ENCODE results near the gene RBPJ. TPM values are rescaled to one million over a fixed set of nuclear protein-coding genes. Genes with fewer than 3 reads are reported as not detected.

RBPJ gene
- total RNA-seq, 2 experiments from 2014 or later: 64.1 to 72.3 TPM

DNA sequence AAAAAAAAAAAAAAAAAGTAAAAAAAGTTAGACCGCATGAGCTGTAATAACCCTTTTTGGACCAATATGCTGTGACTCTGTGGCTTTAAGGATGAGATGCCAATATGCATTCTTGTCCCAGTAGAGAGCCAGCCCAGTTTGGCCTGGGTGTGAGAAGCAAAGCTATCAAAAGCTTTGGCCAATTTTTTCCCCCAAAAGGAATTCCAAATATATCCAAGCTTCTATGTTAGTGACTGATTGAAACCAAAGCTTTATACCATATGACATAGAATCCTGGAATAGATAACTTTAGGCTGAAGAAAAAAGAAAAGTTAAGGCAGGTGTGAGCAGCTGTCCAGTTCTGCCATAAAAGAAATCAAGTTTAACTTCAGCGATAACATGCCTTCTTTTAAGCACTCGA, 30.5 kb upstream of the RBPJ start:
- Mint-ChIP-seq H3K36me3 (ENCODE audit: low read depth) (no peaks in the 10 kb centered on the region), H3K27ac (no peak overlapping the region), H3K27me3 (no peaks in the 10 kb centered on the region), H3K4me1 (ENCODE audit: low read depth) (no peaks in the 10 kb centered on the region), H3K4me3 (no peak overlapping the region), H3K9me3 (no peaks in the 10 kb centered on the region)
- H3K9me3 ChIP-seq (ENCODE audit: control insufficient read depth in 1 of 2, insufficient read depth in 1 of 2, low read length in 2 of 2): no peaks in the 10 kb centered on the region
- no peaks in the 10 kb centered on the region for H3K27me3 ChIP-seq (ENCODE audit: control insufficient read depth in 1 of 2, insufficient read depth in 2 of 2, low read length in 2 of 2)
- H3K27ac ChIP-seq (ENCODE audit: low read depth in 1 of 2, low read length in 2 of 2): no peak overlapping the region
- ATAC-seq (ENCODE audit: poor library complexity): no peak
- POLR2A ChIA-PET: no interaction called here
- H3K36me3 ChIP-seq (ENCODE audit: insufficient read depth, low read length): no peaks in the 10 kb centered on the region
- no peak for DNase-seq
- intact Hi-C loops (cut with DNase I, micrococcal nuclease): no loop called here
- no peaks in the 10 kb centered on the region for H3K4me1 ChIP-seq (ENCODE audit: insufficient read depth, low read length)
- CTCF ChIA-PET: interaction anchor here (0.6 kb wide), 1 partner anchor 268 kb away, joined by 3 read pairs; no protein-coding TSS in a partner anchor
- no peak for TF ChIP-seq CTCF (IDR thresholded peaks at IDR 0.05)
- H3K4me3 ChIP-seq (ENCODE audit: low read length): no peak overlapping the region

GRCh38 chr4:26294904-26295303, 25.9 kb upstream of the RBPJ start:
- Histone ChIP-seq H3K9me3 (ENCODE audit: control insufficient read depth in 1 of 2, insufficient read depth in 1 of 2, low read length in 2 of 2) (no peaks in the 10 kb centered on the region), H3K27me3 (ENCODE audit: control insufficient read depth in 1 of 2, insufficient read depth in 2 of 2, low read length in 2 of 2) (no peaks in the 10 kb centered on the region), H3K36me3 (ENCODE audit: insufficient read depth, low read length) (no peaks in the 10 kb centered on the region), H3K4me1 (ENCODE audit: insufficient read depth, low read length) (peaks cover 4% of the 10 kb centered on the region), H3K4me3 (ENCODE audit: low read length) (no peak overlapping the region), H3K27ac (ENCODE audit: low read depth in 1 of 2, low read length in 2 of 2) (no peak overlapping the region)
- ChIA-PET CTCF (no interaction called here), POLR2A (no interaction called here)
- ATAC-seq (ENCODE audit: poor library complexity) (no peak), DNase-seq (no peak)
- Mint-ChIP-seq H3K9me3 (no peaks in the 10 kb centered on the region), H3K36me3 (ENCODE audit: low read depth) (no peaks in the 10 kb centered on the region), H3K4me1 (ENCODE audit: low read depth) (no peaks in the 10 kb centered on the region), H3K27me3 (no peaks in the 10 kb centered on the region), H3K4me3 (no peak overlapping the region), H3K27ac (no peak overlapping the region)
- TF ChIP-seq CTCF (IDR thresholded peaks at IDR 0.05): no peak
- intact Hi-C loops (cut with DNase I, micrococcal nuclease): no loop called here

DNA sequence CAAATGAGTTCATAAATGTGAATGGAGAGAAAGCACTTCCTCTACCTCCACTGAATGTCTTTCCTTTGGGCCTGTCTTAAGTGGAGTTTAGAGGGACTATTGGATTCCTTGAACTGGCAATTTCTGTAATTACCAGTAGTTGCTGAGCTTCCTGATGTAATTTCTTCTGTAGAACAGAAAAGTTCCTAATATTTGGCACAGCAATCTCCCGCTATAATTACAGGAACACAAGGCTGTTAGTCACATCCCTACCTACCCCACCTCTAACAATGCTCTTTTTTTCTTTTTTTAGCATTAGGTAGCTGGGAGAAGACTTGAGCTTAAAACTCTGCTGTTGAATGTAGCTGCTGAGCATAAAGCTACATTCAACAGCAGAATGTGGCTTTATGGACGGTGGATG, 24.8 kb upstream of the RBPJ start:
- Histone ChIP-seq H3K27me3 (ENCODE audit: control insufficient read depth in 1 of 2, insufficient read depth in 2 of 2, low read length in 2 of 2) (no peaks in the 10 kb centered on the region), H3K9me3 (ENCODE audit: control insufficient read depth in 1 of 2, insufficient read depth in 1 of 2, low read length in 2 of 2) (no peaks in the 10 kb centered on the region), H3K4me3 (ENCODE audit: low read length) (no peak overlapping the region), H3K27ac (ENCODE audit: low read depth in 1 of 2, low read length in 2 of 2) (no peak overlapping the region), H3K36me3 (ENCODE audit: insufficient read depth, low read length) (no peaks in the 10 kb centered on the region), H3K4me1 (ENCODE audit: insufficient read depth, low read length) (peaks cover 6% of the 10 kb centered on the region)
- intact Hi-C loops (cut with DNase I, micrococcal nuclease): no loop called here
- TF ChIP-seq CTCF (IDR thresholded peaks at IDR 0.05): no peak
- no peaks in the 10 kb centered on the region for H3K4me1 Mint-ChIP-seq (ENCODE audit: low read depth)
- ChIA-PET POLR2A (no interaction called here), CTCF (no interaction called here)
- DNase-seq (no peak), ATAC-seq (ENCODE audit: poor library complexity) (no peak)
- no peak overlapping the region for H3K4me3 Mint-ChIP-seq
- no peak overlapping the region for H3K27ac Mint-ChIP-seq
- H3K9me3 Mint-ChIP-seq: no peaks in the 10 kb centered on the region
- no peaks in the 10 kb centered on the region for H3K36me3 Mint-ChIP-seq (ENCODE audit: low read depth)
- H3K27me3 Mint-ChIP-seq: no peaks in the 10 kb centered on the region
